HG02571 (cell line): ENCODE data around the gene DYRK4.
A peak's percentile ranks its signal among the peaks of the same experiment; 100 is the strongest.
"Not testable (repeated sequence)": the region's sequence is repeated elsewhere in the genome, so short reads cannot be mapped to it uniquely, and the experiment has no call there.

ENCODE experiments used
- ATAC-seq: cut with Tn5 transposase; IDR thresholded peaks from one replicate; pipeline ENCODE4 v1.9.1; 2021; ENCODE audit warnings: mild to moderate bottlenecking, moderate library complexity; ENCODE audit not compliant: unreplicated experiment

DYRK4 gene

GRCh38 chr12:4562034-4562657, at the start of gene DYRK4:
Gene DYRK4 (plus strand): TSS chr12:4562208. CDS start chr12:4562246, 38 bp downstream.
- no peak for ATAC-seq

- ATAC-seq, result no peak
Measured at GRCh38 chr12:4518106-4518728, 43.8 kb upstream of the DYRK4 start.

- ATAC-seq, result not testable (repeated sequence)
Measured at GRCh38 chr12:4523443-4523842, 38.6 kb upstream of the DYRK4 start.

GRCh38 chr12:4526923-4527546, 35.0 kb upstream of the DYRK4 start:
- ATAC-seq, result no peak

- ATAC-seq, result no peak
Measured at GRCh38 chr12:4530160-4530559, 31.8 kb upstream of the DYRK4 start.

- ATAC-seq, result no peak
Measured at GRCh38 chr12:4530982-4531586, 30.9 kb upstream of the DYRK4 start.

- ATAC-seq, result peak; percentile 38
Measured at GRCh38 chr12:4535092-4535491, 26.9 kb upstream of the DYRK4 start.

GRCh38 chr12:4535871-4536270, 26.1 kb upstream of the DYRK4 start:
- no peak for ATAC-seq

- ATAC-seq, result peak; percentile 90
Measured at GRCh38 chr12:4538207-4539160, 23.5 kb upstream of the DYRK4 start, which contains the start of gene RAD51AP1. Gene RAD51AP1 (plus strand): TSS chr12:4538890. CDS start chr12:4538940, 50 bp downstream.

- no peak for ATAC-seq
Measured at GRCh38 chr12:4539167-4539870, 22.7 kb upstream of the DYRK4 start.

GRCh38 chr12:4540170-4540569, 21.8 kb upstream of the DYRK4 start:
- no peak for ATAC-seq

- no peak for ATAC-seq
Measured at GRCh38 chr12:4540638-4541037, 21.4 kb upstream of the DYRK4 start.

GRCh38 chr12:4545195-4545594, 16.8 kb upstream of the DYRK4 start:
- ATAC-seq, result no peak

- ATAC-seq, result no peak
Measured at GRCh38 chr12:4552191-4552590, 9.8 kb upstream of the DYRK4 start.

GRCh38 chr12:4553943-4554342, 8.1 kb upstream of the DYRK4 start:
- no peak for ATAC-seq

- no peak for ATAC-seq
Measured at GRCh38 chr12:4555804-4556203, 6.2 kb upstream of the DYRK4 start.

GRCh38 chr12:4556735-4557530, 5.1 kb upstream of the DYRK4 start:
- no peak for ATAC-seq

GRCh38 chr12:4557586-4557985, 4.4 kb upstream of the DYRK4 start:
- no peak for ATAC-seq

- no peak for ATAC-seq
Measured at GRCh38 chr12:4558171-4558570, 3.8 kb upstream of the DYRK4 start.
